Endothelial cell of umbilical vein (primary cell): ENCODE data around the gene ARL3. TPM values are rescaled to one million over a fixed set of nuclear protein-coding genes. Genes with fewer than 3 reads are reported as not detected.

Experiments
- BruUV-seq: library from RNA; stranded (reverse); fragments of 400-500 nt; replicated peaks from 2 replicates; lab custom pipeline; 2021; lab: Mats Ljungman, UMichigan
- CTCF ChIA-PET: fragments of 300-600, 350-600 bp; sonication (Branson Sonifier 250); formaldehyde crosslinking; loops from one replicate; lab custom pipeline; 2021; ENCODE audit warnings: antibody characterized with exemption, inconsistent platforms; lab: Charles Lee
- POLR2A ChIA-PET: fragments of 300-600, 350-600 bp; sonication (Branson Sonifier 250); formaldehyde crosslinking; loops from one replicate; lab custom pipeline; 2021; ENCODE audit warnings: antibody characterized with exemption, inconsistent platforms; lab: Charles Lee
- DNase-seq: peaks from one replicate; pipeline ENCODE4 v3.0.0-alpha.2; 2011; ENCODE audit warnings: low read depth, low spot score
- FAIRE-seq: peaks from 2 replicates; lab custom pipeline; 2011; peaks lifted over from hg19 to GRCh38; lab: Jason Lieb, UNC
- H2AFZ ChIP-seq: 2 replicates; pipeline ENCODE4 v1.6.0; 2012; ENCODE audit warnings: low read depth, low read length, control low read depth, inconsistent platforms
- H3K27ac ChIP-seq: 2 replicates; pipeline ENCODE4 v1.5.1; 2011; ENCODE audit warnings: low read depth, mild to moderate bottlenecking, control low read depth, low read length, moderate library complexity; ENCODE audit not compliant: insufficient read depth
- H3K27me3 ChIP-seq, 2 experiments: 2 replicates each; pipeline versions ENCODE4 v1.6.0 to v1.6.1; 2011; ENCODE audit warnings: low read length in 2 of 2, mixed read lengths in 1 of 2; ENCODE audit not compliant: control insufficient read depth in 2 of 2, insufficient read depth in 2 of 2
- H3K36me3 ChIP-seq, 2 experiments: 2 replicates in 1 of 2; 3 replicates in 1 of 2; pipeline ENCODE4 v1.5.1; 2011; ENCODE audit warnings: low read length in 2 of 2, mild to moderate bottlenecking in 1 of 2, moderate library complexity in 1 of 2; ENCODE audit not compliant: control insufficient read depth in 2 of 2, insufficient read depth in 2 of 2; ENCODE audit errors: extremely low read depth in 1 of 2
- H3K4me1 ChIP-seq: 3 replicates; pipeline ENCODE4 v1.5.1; 2011; ENCODE audit warnings: mild to moderate bottlenecking, low read length; ENCODE audit not compliant: control insufficient read depth, insufficient read depth; ENCODE audit errors: extremely low read depth
- H3K4me2 ChIP-seq: 2 replicates; pipeline ENCODE4 v1.6.1; 2011; ENCODE audit warnings: low read length, control low read depth, mixed read lengths; ENCODE audit not compliant: insufficient read depth
- H3K4me3 ChIP-seq, 3 experiments: fragments of 200-600 bp in 1 of 3; sonication (generic), shearing (Covaris generic) in 1 of 3; replicated peaks in 1 of 3; 2 replicates each; pipeline ENCODE4 v1.5.1; 2011 to 2016; ENCODE audit warnings: control low read depth in 3 of 3, low read length in 3 of 3, mild to moderate bottlenecking in 2 of 3, inconsistent platforms in 1 of 3, low read depth in 1 of 3, moderate library complexity in 1 of 3; ENCODE audit not compliant: insufficient read depth in 1 of 3
- H3K79me2 ChIP-seq: 2 replicates; pipeline ENCODE4 v1.6.0; 2012; ENCODE audit warnings: low read length, inconsistent platforms; ENCODE audit not compliant: control insufficient read depth, insufficient read depth
- H3K9ac ChIP-seq: replicated peaks from 2 replicates; pipeline ENCODE3; 2011; ENCODE audit warnings: low read length, control low read depth; ENCODE audit not compliant: insufficient read depth; ENCODE audit errors: extremely low read depth
- H3K9me1 ChIP-seq: replicated peaks from 3 replicates; pipeline ENCODE4 v1.6.0; 2011; ENCODE audit warnings: mild to moderate bottlenecking, low read length; ENCODE audit not compliant: control insufficient read depth, insufficient read depth; ENCODE audit errors: extremely low read depth
- H3K9me3 ChIP-seq: replicated peaks from 2 replicates; pipeline ENCODE4 v1.5.1; 2012; ENCODE audit warnings: low read length, inconsistent platforms; ENCODE audit not compliant: control insufficient read depth, insufficient read depth
- H4K20me1 ChIP-seq: replicated peaks from 2 replicates; pipeline ENCODE3; 2011; ENCODE audit warnings: mild to moderate bottlenecking, low read length; ENCODE audit not compliant: control insufficient read depth, insufficient read depth; ENCODE audit errors: extremely low read depth
- EZH2 ChIP-seq: IDR thresholded peaks from 2 replicates; pipeline ENCODE4 v1.6.1; 2012; ENCODE audit warnings: borderline replicate concordance, low read depth, mild to moderate bottlenecking, moderate library complexity, low read length, inconsistent platforms; ENCODE audit not compliant: severe bottlenecking
- FOS ChIP-seq: IDR thresholded peaks from 2 replicates; pipeline ENCODE4 v1.6.1; 2011; ENCODE audit warnings: mild to moderate bottlenecking, low read length, moderate library complexity, borderline replicate concordance; ENCODE audit not compliant: insufficient read depth
- GATA2 ChIP-seq: IDR thresholded peaks from 2 replicates; pipeline ENCODE4 v1.7.0; 2011; ENCODE audit warnings: low read depth, mild to moderate bottlenecking, moderate library complexity, mixed read lengths, low read length; ENCODE audit not compliant: insufficient read length, insufficient read depth
- JUN ChIP-seq: IDR thresholded peaks from 2 replicates; pipeline ENCODE4 v1.6.1; 2011; ENCODE audit warnings: borderline replicate concordance, low read depth; ENCODE audit not compliant: insufficient read length, insufficient read depth
- MYC ChIP-seq: IDR thresholded peaks from one replicate; pipeline ENCODE4 v1.6.1; 2011; ENCODE audit warnings: mild to moderate bottlenecking, low read depth, low read length
- POLR2A ChIP-seq: IDR thresholded peaks from 2 replicates; pipeline ENCODE4 v1.6.1; 2012; ENCODE audit warnings: low read depth, mild to moderate bottlenecking, control low read depth, low read length
- POLR2AphosphoS5 ChIP-seq: IDR thresholded peaks from 2 replicates; pipeline ENCODE4 v1.6.1; 2012; ENCODE audit warnings: low read depth, mild to moderate bottlenecking, control low read depth, low read length, moderate library complexity; ENCODE audit not compliant: insufficient read depth
- dilution Hi-C: fragments of 300-500 bp; cut with MboI; formaldehyde crosslinking; loops from one replicate; pipeline ENCODE4 v1.15.0; 2019; ENCODE audit warnings: low sequenced_read_pairs; ENCODE audit not compliant: extremely low pct_ligation_motif_present
- intact Hi-C: fragments of 100-400 bp; cut with micrococcal nuclease; formaldehyde crosslinking; loops from one replicate; pipeline ENCODE4 v1.10.0; 2022
- polyA plus RNA-seq, 4 experiments: library from polyadenylated mRNA; depleted of rRNA in 3 of 4; stranded (reverse) in 3 of 4; unstranded in 1 of 4; fragments of >200 nt; gene quantifications; 2 replicates each; pipeline versions ENCODE4 v1.2.1 to v1.2.3, GENCODE V29; 2011 to 2012; ENCODE audit warnings: missing spikeins in 1 of 4
- total RNA-seq: library from RNA; stranded (reverse); gene quantifications from 2 replicates; pipeline ENCODE4 v1.2.3, GENCODE V29; 2021
- TF ChIP-seq, protein P1 (sequence below): IDR thresholded peaks from 2 replicates; pipeline ENCODE4 v1.6.1; 2011; ENCODE audit not compliant: insufficient read depth, insufficient read length
- TF ChIP-seq, protein P2 (sequence below), 2 donors: IDR thresholded peaks; 1 replicate in 1 of 2; 2 replicates in 1 of 2; pipeline ENCODE4 v1.5.1; 2011; ENCODE audit warnings: low read length in 2 of 2, mild to moderate bottlenecking in 2 of 2, moderate library complexity in 2 of 2, control low read depth in 1 of 2, inconsistent platforms in 1 of 2, low read depth in 1 of 2; ENCODE audit not compliant: insufficient read depth in 1 of 2; ENCODE audit errors: extremely low read depth in 1 of 2

The ARL3 gene
- total and polyA plus RNA-seq, 2 donors (not counting 3 experiments of a cell fraction or from before 2014, with no cell fraction given) = 6.6 to 11.0 TPM

DNA sequence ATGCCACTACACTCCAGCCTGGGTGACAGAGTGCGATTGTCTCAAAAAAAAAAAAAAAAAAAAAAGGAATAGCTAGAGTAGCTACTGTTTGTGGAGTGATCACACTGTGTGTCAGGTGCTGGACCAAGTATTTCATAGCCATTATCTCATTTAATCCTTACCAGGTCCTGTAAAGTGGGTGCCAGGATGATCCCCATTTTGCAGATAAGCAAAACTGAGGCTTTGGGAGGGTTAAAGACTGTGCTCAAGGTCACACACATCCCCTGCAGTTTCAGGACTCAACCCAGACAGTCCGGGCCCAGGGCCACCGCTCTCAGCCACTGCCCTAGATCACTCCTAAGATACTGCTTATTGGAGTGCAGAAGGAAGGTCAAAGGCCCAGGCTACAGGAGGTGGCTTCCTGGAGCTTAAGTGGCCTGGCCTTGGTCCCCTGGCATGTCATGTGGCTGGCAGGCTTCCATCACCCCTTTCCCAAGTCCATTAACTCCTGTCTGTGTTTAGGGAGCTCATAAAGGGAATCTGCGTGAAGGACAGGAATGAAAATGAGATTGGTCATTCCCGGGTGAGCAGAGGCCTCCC lies 17.1 kb upstream of the ARL3 start:
- no peaks in the 10 kb centered on the region for H3K79me2 ChIP-seq
- H2AFZ ChIP-seq = no peak overlapping the region
- ChIA-PET POLR2A (interaction anchor here (0.6 kb wide), 1 partner anchor 12 kb away, joined by 6 read pairs; the partner anchor contains the start of gene WBP1L), CTCF (interaction anchor here (1.4 to 5.9 kb wide), 3 partner anchors 10 to 171 kb away, joined by 5 to 54 read pairs (median 7); no protein-coding TSS in a partner anchor)
- no peak for DNase-seq
- FAIRE-seq = no peak
- peaks cover 0 to 2% of the 10 kb centered on the region in 2 experiments for H3K36me3 ChIP-seq
- dilution Hi-C loops (no loop called here), intact Hi-C loops (no loop called here)
- no TSS peak for BruUV-seq
- H3K4me3 ChIP-seq = no peak overlapping the region
- no peak overlapping the region for H3K4me2 ChIP-seq
- no peaks in the 10 kb centered on the region for H3K9me1 ChIP-seq
- no peaks in the 10 kb centered on the region for H4K20me1 ChIP-seq
- no peak overlapping the region for H3K9ac ChIP-seq
- H3K27me3 ChIP-seq = no peaks in the 10 kb centered on the region
- H3K27ac ChIP-seq = no peak overlapping the region
- H3K4me1 ChIP-seq = no peaks in the 10 kb centered on the region
- no peaks in the 10 kb centered on the region for H3K9me3 ChIP-seq
- no peak for TF ChIP-seq GATA2
- TF ChIP-seq POLR2A = no peak
- no peak for TF ChIP-seq JUN
- no peak for TF ChIP-seq MYC
- TF ChIP-seq, protein P1, sequence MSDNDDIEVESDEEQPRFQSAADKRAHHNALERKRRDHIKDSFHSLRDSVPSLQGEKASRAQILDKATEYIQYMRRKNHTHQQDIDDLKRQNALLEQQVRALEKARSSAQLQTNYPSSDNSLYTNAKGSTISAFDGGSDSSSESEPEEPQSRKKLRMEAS = no peak
- TF ChIP-seq EZH2 = no peak
- TF ChIP-seq, protein P2, sequence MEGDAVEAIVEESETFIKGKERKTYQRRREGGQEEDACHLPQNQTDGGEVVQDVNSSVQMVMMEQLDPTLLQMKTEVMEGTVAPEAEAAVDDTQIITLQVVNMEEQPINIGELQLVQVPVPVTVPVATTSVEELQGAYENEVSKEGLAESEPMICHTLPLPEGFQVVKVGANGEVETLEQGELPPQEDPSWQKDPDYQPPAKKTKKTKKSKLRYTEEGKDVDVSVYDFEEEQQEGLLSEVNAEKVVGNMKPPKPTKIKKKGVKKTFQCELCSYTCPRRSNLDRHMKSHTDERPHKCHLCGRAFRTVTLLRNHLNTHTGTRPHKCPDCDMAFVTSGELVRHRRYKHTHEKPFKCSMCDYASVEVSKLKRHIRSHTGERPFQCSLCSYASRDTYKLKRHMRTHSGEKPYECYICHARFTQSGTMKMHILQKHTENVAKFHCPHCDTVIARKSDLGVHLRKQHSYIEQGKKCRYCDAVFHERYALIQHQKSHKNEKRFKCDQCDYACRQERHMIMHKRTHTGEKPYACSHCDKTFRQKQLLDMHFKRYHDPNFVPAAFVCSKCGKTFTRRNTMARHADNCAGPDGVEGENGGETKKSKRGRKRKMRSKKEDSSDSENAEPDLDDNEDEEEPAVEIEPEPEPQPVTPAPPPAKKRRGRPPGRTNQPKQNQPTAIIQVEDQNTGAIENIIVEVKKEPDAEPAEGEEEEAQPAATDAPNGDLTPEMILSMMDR (IDR thresholded peaks at IDR 0.05; ENCODE audit: extremely low read depth in 1 of 2, insufficient read depth in 1 of 2, low read depth in 1 of 2, low read length in 2 of 2) = no peak
- no peak for TF ChIP-seq FOS
- TF ChIP-seq POLR2AphosphoS5 = no peak
